ENCODE results near the gene HERC4.
"Not testable (repeated sequence)": the region's sequence is repeated elsewhere in the genome, so short reads cannot be mapped to it uniquely, and the experiment has no call there.

HERC4 gene

DNA sequence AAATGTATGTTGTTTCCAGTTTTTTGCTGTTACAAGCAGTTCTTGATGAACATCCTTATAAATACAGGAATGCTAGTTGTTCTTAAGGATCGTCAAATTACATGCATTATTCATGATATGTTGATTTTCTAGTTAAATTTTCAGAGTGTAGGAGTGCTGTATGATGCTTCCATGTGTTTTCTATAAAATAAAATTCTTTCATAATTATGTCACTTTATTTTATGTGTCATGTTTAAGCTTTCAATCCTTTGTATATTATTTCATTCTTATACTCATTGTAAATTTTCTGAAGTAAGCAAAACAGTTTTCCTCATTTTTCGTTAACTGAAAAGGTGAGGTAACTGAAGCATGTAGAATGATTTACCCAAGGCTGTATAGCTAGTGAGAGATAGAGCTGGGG lies 17.4 kb upstream of the HERC4 start:
- DNase-seq (ENCODE audit: low read depth, low spot score): no peak

DNA sequence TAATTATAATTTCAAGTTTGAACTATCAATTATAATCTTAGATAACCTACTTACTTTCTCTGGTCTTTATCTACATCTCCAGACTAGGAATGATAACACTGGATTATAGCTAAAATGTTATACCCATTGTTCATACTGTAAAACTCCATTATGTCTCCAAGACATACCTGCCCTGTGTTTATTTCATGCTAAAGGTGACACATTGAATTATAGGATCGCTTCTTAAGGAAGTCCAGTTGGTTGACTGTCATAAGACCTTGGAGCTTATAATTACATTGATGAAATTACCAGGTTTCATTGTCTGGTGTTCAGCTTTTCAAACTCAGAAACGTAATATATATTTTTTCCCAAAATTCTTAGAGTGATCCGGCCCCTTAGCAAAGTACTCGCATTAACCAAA lies 15.5 kb upstream of the HERC4 start:
- no peak for DNase-seq (ENCODE audit: low read depth, low spot score)

DNA sequence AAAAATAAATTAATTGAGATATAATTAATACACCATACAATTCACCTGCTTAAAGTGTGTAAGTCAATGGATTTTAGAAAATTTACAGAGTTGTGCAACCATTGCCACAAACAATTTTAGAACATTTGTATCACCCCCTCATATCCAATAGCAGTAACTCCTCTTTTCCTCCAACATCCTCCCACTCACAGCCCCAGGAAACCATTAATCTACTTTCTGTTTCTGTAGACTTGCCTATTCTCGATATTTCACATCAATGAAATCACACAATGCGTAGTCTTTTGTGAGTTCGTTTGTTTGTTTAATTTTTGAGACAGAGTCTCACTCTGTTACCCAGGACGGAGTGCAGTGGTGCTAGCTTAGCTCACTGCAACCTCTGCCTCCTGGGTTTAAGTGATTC lies 13.7 kb upstream of the HERC4 start:
- DNase-seq (ENCODE audit: low read depth, low spot score): no peak

GRCh38 chr10:68087685-68088401 lies 12.8 kb upstream of the HERC4 start:
- DNase-seq (ENCODE audit: low read depth, low spot score): no peak

DNA sequence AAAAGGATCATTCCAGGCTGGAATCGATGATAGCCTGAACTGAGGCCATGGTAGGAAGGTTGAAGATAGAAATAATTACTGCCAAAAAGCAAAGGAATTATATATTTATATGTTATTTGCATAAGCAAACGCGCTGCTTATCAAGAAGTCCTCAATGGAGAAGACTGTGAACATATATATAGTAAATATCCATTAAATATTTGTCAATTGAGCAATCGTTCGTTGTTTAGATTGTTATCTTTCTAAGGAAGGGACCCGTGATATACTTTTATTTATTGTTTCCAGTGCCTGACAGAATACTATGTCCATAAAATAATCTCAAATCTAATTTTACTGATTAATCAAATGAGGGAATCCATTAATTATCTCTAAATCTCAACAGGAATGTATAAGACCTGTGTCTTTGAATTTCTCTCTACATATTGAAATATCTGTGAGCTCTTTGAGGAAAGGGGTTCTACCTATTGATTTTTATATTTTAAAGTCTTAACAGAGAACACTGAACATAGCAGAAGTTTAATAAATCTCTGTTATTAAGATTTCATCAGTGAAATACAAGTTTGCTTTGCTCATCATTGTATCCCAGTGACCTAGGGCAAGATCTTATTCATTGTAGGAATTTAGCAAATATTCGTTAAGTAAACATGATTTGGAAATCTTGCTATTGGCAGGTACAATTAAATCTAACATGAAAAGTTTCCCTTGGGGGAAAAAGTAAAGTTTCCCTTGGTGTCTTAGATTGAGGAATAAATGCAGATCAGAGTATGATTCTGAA lies 12.0 kb upstream of the HERC4 start:
- DNase-seq (ENCODE audit: low read depth, low spot score): no peak

DNA sequence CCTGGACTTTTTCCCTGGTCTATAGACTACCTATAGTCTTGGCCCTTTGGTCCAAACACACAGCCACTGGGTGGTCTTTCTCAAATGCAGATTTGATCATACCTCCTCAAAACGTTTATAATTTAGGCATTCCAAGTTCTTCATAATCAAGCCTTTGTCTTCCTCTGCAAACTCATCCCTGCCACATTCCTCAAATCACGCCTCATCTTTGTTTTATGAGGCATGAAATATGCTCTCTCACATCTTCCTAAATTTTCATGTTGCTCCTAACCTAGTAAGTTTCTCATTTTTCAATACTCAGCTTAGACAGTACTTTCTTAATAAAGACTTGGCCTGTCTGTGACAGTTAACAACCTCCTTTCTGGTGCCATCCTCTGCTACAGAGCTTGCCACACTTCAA lies 10.9 kb upstream of the HERC4 start:
- no peak for DNase-seq (ENCODE audit: low read depth, low spot score)

- no peak for DNase-seq (ENCODE audit: low read depth, low spot score)
These were observed 9.4 kb upstream of the HERC4 start for GRCh38 chr10:68084469-68084868.

- no peak for DNase-seq (ENCODE audit: low read depth, low spot score)
These were observed 8.9 kb upstream of the HERC4 start for GRCh38 chr10:68083953-68084352.

DNA sequence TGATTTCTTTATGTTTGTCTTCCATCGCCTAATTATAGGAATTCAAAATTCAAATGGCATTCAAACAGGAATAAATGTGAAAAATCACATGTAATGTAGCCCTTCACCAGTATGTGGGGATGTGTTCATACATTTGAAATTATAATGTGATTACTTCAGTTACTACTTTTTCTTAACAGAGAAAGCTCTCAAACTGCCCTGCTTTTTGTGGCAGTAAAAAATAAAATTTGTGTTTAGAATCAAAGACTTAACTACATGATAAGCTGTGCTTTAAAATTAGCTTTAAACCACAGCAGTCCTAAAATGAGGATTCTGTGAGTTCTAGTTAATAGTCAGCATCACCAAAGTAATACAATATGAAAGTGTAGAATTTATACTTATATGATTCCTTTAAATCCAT lies 7.8 kb upstream of the HERC4 start:
- DNase-seq (ENCODE audit: low read depth, low spot score): no peak

DNA sequence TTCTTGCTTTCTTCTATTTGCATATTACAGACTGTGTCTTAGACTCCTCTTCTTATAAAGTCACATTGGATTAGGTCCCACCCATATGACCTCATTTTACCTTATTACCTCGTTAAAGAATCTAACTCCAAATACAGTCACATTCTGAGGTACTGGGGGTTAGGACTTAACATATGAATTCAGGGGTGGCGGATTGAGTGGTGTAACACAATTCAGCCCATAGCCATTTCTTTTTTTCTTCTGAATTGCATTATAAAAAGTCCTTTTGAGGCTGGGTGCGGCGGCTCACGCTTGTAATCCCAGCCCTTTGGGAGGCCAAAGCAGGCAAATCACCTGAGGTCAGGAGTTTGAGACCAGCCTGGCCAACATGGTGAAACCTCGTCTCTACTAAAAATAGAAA lies 6.8 kb upstream of the HERC4 start:
- no peak for DNase-seq (ENCODE audit: low read depth, low spot score)

DNA sequence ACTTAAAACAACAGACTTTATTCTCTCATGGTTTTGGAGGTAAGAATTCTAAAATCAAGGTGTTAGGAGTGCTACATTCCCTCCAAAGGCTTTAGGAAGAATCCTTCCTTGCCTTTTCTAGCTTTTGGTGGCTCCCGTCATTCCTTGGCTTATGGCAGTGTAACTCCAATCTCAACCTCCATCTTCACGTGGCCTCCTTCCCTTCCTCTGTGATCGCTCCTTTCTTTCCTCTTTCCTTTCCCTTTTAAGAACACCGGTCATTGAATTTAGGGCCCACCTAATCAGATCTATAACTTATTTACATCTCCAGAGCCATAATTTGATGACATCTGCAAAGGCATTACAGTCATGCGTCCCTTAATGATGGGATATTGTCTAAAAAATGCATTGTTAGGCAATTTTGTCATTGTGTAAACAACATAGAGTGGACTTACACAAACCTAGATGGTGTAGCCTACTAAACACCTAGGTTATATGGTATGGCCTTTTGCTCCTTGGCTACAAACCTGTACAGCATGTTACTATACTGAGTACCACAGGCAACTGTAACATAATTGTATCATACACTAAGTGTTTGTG lies 5.9 kb upstream of the HERC4 start:
- no peak for DNase-seq (ENCODE audit: low read depth, low spot score)

DNA sequence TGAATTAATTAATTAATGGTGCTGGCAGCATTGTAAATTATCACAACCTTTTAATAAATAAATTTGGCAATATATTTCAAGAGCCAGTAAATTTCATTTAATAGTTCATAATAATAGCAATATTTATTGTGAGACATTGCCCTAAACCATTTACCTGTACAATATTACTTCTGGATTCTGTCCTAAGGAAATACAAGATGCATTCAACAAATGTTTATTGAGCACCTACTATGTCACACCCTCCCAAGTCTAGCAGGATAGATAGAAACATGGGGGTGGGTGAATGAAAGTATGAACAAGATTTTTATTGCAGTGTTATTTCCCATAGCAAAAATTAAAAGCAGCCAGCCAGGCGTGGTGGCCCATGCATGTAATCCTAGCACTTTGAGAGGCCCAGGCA lies 4.4 kb upstream of the HERC4 start:
- no peak for DNase-seq (ENCODE audit: low read depth, low spot score)

GRCh38 chr10:68077026-68077425 lies 1.9 kb upstream of the HERC4 start:
- DNase-seq (ENCODE audit: low read depth, low spot score): no peak

DNA sequence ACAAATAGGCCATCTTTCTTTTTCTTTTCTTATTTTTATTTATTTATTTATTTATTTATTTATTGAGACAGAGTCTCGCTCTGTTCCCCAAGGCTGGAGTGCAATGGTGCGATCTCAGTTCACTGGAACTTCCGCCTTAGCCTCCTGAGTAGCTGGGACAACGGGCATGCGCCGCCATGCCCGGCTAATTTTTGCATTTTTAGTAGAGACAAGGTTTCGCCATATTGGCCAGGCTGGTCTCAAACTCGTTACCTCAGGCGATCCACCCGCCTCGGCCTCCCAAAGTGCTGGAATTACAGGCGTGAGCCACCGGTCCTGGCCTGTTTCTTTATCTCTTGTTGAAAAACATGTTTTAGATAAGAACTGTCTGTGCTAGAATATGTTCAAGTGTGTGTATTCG lies 998 bp upstream of the HERC4 start:
- not testable (repeated sequence) for DNase-seq (ENCODE audit: low read depth, low spot score)

- no peak for DNase-seq (ENCODE audit: low read depth, low spot score)
These were observed 494 bp upstream of the HERC4 start for GRCh38 chr10:68075550-68076004.

GRCh38 chr10:68074031-68074774 lies 880 bp downstream of the HERC4 start:
- DNase-seq (ENCODE audit: low read depth, low spot score): no peak

GRCh38 chr10:68073631-68074030 lies 1.5 kb downstream of the HERC4 start:
- DNase-seq (ENCODE audit: low read depth, low spot score): no peak

GRCh38 chr10:68067508-68067907 lies 7.6 kb downstream of the HERC4 start:
- no peak for DNase-seq (ENCODE audit: low read depth, low spot score)

GRCh38 chr10:68067029-68067428 lies 8.1 kb downstream of the HERC4 start:
- DNase-seq (ENCODE audit: low read depth, low spot score): no peak

GRCh38 chr10:68053553-68053952 lies 21.5 kb downstream of the HERC4 start:
- DNase-seq (ENCODE audit: low read depth, low spot score): no peak

- no peak for DNase-seq (ENCODE audit: low read depth, low spot score)
These were observed 22.6 kb downstream of the HERC4 start for GRCh38 chr10:68052463-68052862.
